Measurements from ENCODE around the gene KPNA6. TPM values are rescaled to one million over a fixed set of nuclear protein-coding genes. Genes with fewer than 3 reads are reported as not detected.
A peak's percentile ranks its signal among the peaks of the same experiment; 100 is the strongest.

Gene KPNA6
- total and polyA plus RNA-seq, 10 of the 15 experiments (the other 5 are each of a cell fraction or from before 2014, with no cell fraction given): 11.1 to 55.6 (median 25.9) TPM

GRCh38 chr1:32201011-32201855 is 93.4 kb downstream of the KPNA6 start (continued):
- TF ChIP-seq ZNF687 (IDR thresholded peaks at IDR 0.05) (peak; percentile 63; the same call in 1 of the 2 replicates), ATF7 (IDR thresholded peaks at IDR 0.05; ENCODE audit: low read depth) (peak; percentile 50), FOXK2 (IDR thresholded peaks at IDR 0.05) (no peak), ZBED1 (IDR thresholded peaks at IDR 0.05; ENCODE audit: borderline replicate concordance) (0 out of 2 replicates have a peak, but pooled peaks have one; percentile 33), NR2C1 (IDR thresholded peaks at IDR 0.05) (no peak), TAF1 (IDR thresholded peaks at IDR 0.05; ENCODE audit: borderline replicate concordance, low read depth, low read length) (no peak), BCL3 (IDR thresholded peaks at IDR 0.05; ENCODE audit: borderline replicate concordance, insufficient read depth, low read depth, low read length, poor library complexity, severe bottlenecking) (peak; percentile 78), CBX3 (IDR thresholded peaks at IDR 0.05; ENCODE audit: borderline replicate concordance, low read depth) (no peak), SMAD1 (IDR thresholded peaks at IDR 0.05; ENCODE audit: low read depth, partially characterized antibody) (peak; percentile 36), SKIL (IDR thresholded peaks at IDR 0.05; ENCODE audit: low read depth, poor library complexity, severe bottlenecking) (peak; percentile 47), NBN (IDR thresholded peaks at IDR 0.05) (0 out of 2 replicates have a peak, but pooled peaks have one; percentile 26), BMI1 (IDR thresholded peaks at IDR 0.05; ENCODE audit: borderline replicate concordance) (no peak), SMARCA5 (IDR thresholded peaks at IDR 0.05) (no peak), SP1 (IDR thresholded peaks at IDR 0.05; ENCODE audit: low read depth, low read length) (peak; percentile 17), ESRRA (IDR thresholded peaks at IDR 0.05; ENCODE audit: low read length) (no peak), CHD2 (IDR thresholded peaks at IDR 0.05; ENCODE audit: borderline replicate concordance, low read depth, low read length) (peak; percentile 18; the same call in 1 of the 2 replicates), TCF12 (IDR thresholded peaks at IDR 0.05; ENCODE audit: low read depth, low read length) (peak; percentile 57; the same call in 1 of the 2 replicates), NR2C2 (IDR thresholded peaks at IDR 0.05; ENCODE audit: borderline replicate concordance, control insufficient read depth, insufficient read length, low read depth) (no peak), EGR1 (IDR thresholded peaks at IDR 0.05; ENCODE audit: borderline replicate concordance in 1 of 2, low read depth in 2 of 2, low read length in 2 of 2) (peak in 1 of 2 experiments; percentile 56; a peak in 1 of 3 replicates), CTCF (IDR thresholded peaks at IDR 0.05 in 2 of 3, conservative IDR thresholded peaks at IDR 0.05 in 1 of 3; ENCODE audit: control insufficient read depth in 2 of 3, extremely low read depth in 1 of 3, insufficient read depth in 1 of 3, low read depth in 3 of 3, low read length in 3 of 3) (0 out of 6 replicates have a peak, but pooled peaks of 2 of the 3 experiments have one; percentile 16 to 17)
